ENCODE results near the gene SLC6A17.

- TF ChIP-seq EZH2 (IDR thresholded peaks at IDR 0.05) (no peak), POLR2AphosphoS5 (IDR thresholded peaks at IDR 0.05; ENCODE audit: borderline replicate concordance, low read depth, low read length) (no peak), FOXP2 (optimal IDR thresholded peaks at IDR 0.05; ENCODE audit: control extremely low read depth, extremely low read length, insufficient read depth) (no peak)
Measured at GRCh38 chr1:110114173-110114572, 36.1 kb upstream of the SLC6A17 start.

Measured in SK-N-MC (cell line).